ENCODE measurements around the gene NLGN4X.

GRCh38 chrX:6026429-6026828 lies 202.2 kb downstream of the NLGN4X start:
- no peak for TF ChIP-seq CTCF (IDR thresholded peaks at IDR 0.05; ENCODE audit: insufficient read depth, low read depth, low read length)
- no peak for TF ChIP-seq EZH2 (IDR thresholded peaks at IDR 0.05; ENCODE audit: insufficient read depth, low read length)

Data from astrocyte (in vitro differentiated cells and primary cell).